Sigmoid colon (tissue), 7 donors: Measurements from ENCODE around the gene AMER3. TPM values are rescaled to one million over a fixed set of nuclear protein-coding genes. Genes with fewer than 3 reads are reported as not detected.

Experiments used
- DNase-seq: peaks from one replicate; pipeline ENCODE4 v3.0.0-alpha.2; 2019
- H3K27ac ChIP-seq, 4 donors: fragments of 200-600 bp; sonication (generic); one replicate each; pipeline ENCODE4 v1.5.1; 2016 to 2019; ENCODE audit warnings: mild to moderate bottlenecking in 1 of 4
- H3K27me3 ChIP-seq, 3 donors: fragments of 200-600 bp; sonication (generic); one replicate each; pipeline ENCODE4 v1.5.1; 2019; ENCODE audit warnings: mild to moderate bottlenecking in 1 of 3
- H3K36me3 ChIP-seq, 4 donors: fragments of 200-600 bp; sonication (generic); one replicate each; pipeline ENCODE4 v1.5.1; 2016 to 2019
- H3K4me1 ChIP-seq, 4 donors: fragments of 200-600 bp; sonication (generic); one replicate each; pipeline ENCODE4 v1.5.1; 2017 to 2019
- H3K4me3 ChIP-seq, 4 donors: fragments of 200-600 bp; sonication (generic); one replicate each; pipeline ENCODE4 v1.5.1; 2017 to 2019; ENCODE audit warnings: mild to moderate bottlenecking in 2 of 4, moderate library complexity in 1 of 4
- H3K9me3 ChIP-seq, 4 donors: fragments of 200-600 bp in 3 of 4; sonication (generic) in 3 of 4; one replicate each; pipeline versions ENCODE4 v1.5.1 to v1.6.1; 2013 to 2019
- EP300 ChIP-seq, 4 donors: sonication (generic); formaldehyde crosslinking; IDR thresholded peaks; one replicate each; pipeline ENCODE4 v1.6.1; 2017; ENCODE audit warnings: antibody characterized with exemption in 4 of 4
- POLR2A ChIP-seq, 2 donors: fragments of 450-650 bp; IDR thresholded peaks; one replicate each; pipeline ENCODE4 v1.6.1; 2016; ENCODE audit warnings: antibody characterized with exemption in 2 of 2, mild to moderate bottlenecking in 2 of 2, moderate library complexity in 2 of 2
- POLR2AphosphoS5 ChIP-seq, 4 donors: sonication (generic); formaldehyde crosslinking; IDR thresholded peaks; one replicate each; pipeline ENCODE4 v1.6.1; 2017; ENCODE audit warnings: antibody characterized with exemption in 4 of 4
- WGBS, 2 donors: extraction: QIAGEN DNeasy Blood & Tissue Kit; methylation state at CpG; one replicate each; pipeline ENCODE4 v1.1.7; 2013; 5-methylcytosine and 5-hydroxymethylcytosine counted together
- intact Hi-C: fragments of 100-400 bp; cut with DNase I; formaldehyde crosslinking; loops from one replicate; pipeline ENCODE4 v1.15.1; 2023
- polyA plus RNA-seq, 3 donors: library from polyadenylated mRNA; stranded (reverse); fragments of 200-250 nt; gene quantifications; one replicate each; pipeline ENCODE4 v1.2.3, GENCODE V29; 2013
- total RNA-seq, 4 donors: library from RNA; depleted of rRNA; stranded (reverse); fragments of >200 nt; gene quantifications; one replicate each; pipeline ENCODE4 v1.1.0, GENCODE V29; 2016
- TF ChIP-seq, protein P1 (sequence below), 4 experiments: fragments of 450-650 bp in 3 of 4; fragments of 200-600 bp in 1 of 4; IDR thresholded peaks; one replicate each; pipeline ENCODE4 v1.5.1; 2016 to 2019; ENCODE audit warnings: antibody characterized with exemption in 4 of 4, mild to moderate bottlenecking in 3 of 4, moderate library complexity in 2 of 4
- donor health status: healthy with polysubstance abuse.
- donor health status: Bipolar disorder and iron deficiency.
- donor health status: healthy.

AMER3 gene
- total and polyA plus RNA-seq, 7 donors, result under 0.01 to 1.4 (median 0.28) TPM; not detected in 2

- Histone ChIP-seq H3K9me3 (no peaks in the 10 kb centered on the region), H3K4me3 (peak overlapping the region; percentile 46 to 86 (median 68)), H3K27ac (peak overlapping the region; percentile 89 to 92 (median 91)), H3K36me3 (no peaks in the 10 kb centered on the region), H3K4me1 (peaks cover 0 to 15% (median 14%) of the 10 kb centered on the region in 4 donors), H3K27me3 (no peaks in the 10 kb centered on the region)
- TF ChIP-seq POLR2AphosphoS5 (IDR thresholded peaks at IDR 0.05), result peak; percentile 3 to 54 (median 30)
- no peak for TF ChIP-seq EP300 (IDR thresholded peaks at IDR 0.05)
- TF ChIP-seq, protein P1, sequence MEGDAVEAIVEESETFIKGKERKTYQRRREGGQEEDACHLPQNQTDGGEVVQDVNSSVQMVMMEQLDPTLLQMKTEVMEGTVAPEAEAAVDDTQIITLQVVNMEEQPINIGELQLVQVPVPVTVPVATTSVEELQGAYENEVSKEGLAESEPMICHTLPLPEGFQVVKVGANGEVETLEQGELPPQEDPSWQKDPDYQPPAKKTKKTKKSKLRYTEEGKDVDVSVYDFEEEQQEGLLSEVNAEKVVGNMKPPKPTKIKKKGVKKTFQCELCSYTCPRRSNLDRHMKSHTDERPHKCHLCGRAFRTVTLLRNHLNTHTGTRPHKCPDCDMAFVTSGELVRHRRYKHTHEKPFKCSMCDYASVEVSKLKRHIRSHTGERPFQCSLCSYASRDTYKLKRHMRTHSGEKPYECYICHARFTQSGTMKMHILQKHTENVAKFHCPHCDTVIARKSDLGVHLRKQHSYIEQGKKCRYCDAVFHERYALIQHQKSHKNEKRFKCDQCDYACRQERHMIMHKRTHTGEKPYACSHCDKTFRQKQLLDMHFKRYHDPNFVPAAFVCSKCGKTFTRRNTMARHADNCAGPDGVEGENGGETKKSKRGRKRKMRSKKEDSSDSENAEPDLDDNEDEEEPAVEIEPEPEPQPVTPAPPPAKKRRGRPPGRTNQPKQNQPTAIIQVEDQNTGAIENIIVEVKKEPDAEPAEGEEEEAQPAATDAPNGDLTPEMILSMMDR (IDR thresholded peaks at IDR 0.05), result peak; percentile 68 to 85 (median 80)
- TF ChIP-seq POLR2A (IDR thresholded peaks at IDR 0.05), result no peak
- DNase-seq, result peak; percentile 92
- intact Hi-C loops, result loop anchor here (1.0 kb wide), 2 partner anchors 76 to 123 kb away; no protein-coding TSS in a partner anchor
- 1% methylated on average over 96 of the region's 96 CpGs for WGBS, 2 donors
Observed at GRCh38 chr2:130797493-130798435, 42.4 kb downstream of the AMER3 start.

DNA sequence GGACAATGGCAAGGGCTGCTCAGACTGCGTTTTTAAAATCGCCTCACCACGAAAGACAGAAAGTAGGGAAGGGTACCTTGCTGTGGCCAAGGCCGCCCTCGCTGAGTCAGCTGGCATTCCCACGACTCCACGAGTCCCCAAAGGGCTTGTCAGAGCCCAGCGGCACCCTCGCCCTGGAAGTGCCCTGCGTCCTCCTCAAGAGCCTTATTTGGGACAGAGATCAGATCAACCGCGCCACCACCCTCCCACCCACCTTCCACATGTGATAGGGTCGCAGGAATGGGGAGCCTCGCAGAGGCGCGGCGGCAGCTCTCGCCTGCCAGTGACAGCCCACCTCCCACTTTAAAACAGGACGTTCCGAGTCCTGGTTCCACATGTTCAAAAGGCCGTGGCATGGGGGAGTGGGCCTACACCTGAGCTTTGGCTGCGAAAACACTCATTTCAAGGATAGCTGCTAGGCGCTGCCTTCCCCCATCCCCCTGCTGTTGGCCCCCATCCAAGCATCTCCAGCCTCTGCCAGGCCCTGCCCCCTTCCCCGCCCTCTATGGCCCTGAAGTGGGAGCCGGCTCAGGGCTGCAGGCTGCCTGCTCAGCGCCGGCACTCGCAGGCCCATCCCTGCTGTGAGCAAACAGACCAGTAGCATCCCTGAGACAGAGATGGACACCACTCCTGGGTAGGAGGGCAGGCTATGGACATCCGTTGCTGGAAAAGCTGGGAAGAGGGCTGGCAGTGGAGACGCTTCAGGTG lies 43.3 kb downstream of the AMER3 start:
- intact Hi-C loops, result loop anchor here (1.0 kb wide), 1 partner anchor 122 kb away; no protein-coding TSS in a partner anchor
- DNase-seq, result no peak
- Histone ChIP-seq H3K4me3 (peak overlapping the region; percentile 46 to 86 (median 68)), H3K27me3 (no peaks in the 10 kb centered on the region), H3K36me3 (no peaks in the 10 kb centered on the region), H3K9me3 (no peaks in the 10 kb centered on the region), H3K27ac (peak overlapping the region; percentile 89 to 92 (median 91)), H3K4me1 (peaks cover 0 to 15% (median 14%) of the 10 kb centered on the region in 4 donors)
- TF ChIP-seq POLR2A (IDR thresholded peaks at IDR 0.05) (no peak), EP300 (IDR thresholded peaks at IDR 0.05) (no peak), POLR2AphosphoS5 (IDR thresholded peaks at IDR 0.05) (no peak)
- TF ChIP-seq, protein P1 (IDR thresholded peaks at IDR 0.05), result no peak
- WGBS, 2 donors, result 23 to 32% methylated on average over 30 of the region's 30 CpGs

GRCh38 chr2:130799295-130799694 lies 44.0 kb downstream of the AMER3 start:
- whole genome bisulfite sequencing, 2 donors, result 92 to 94% methylated on average over 1 of the region's 1 CpG
- intact Hi-C loops, result no loop called here
- peak overlapping the region in 1 of 4 donors; percentile 92 for H3K27ac ChIP-seq

GRCh38 chr2:130805613-130806012 lies 50.3 kb downstream of the AMER3 start:
- WGBS, 2 donors, result 69 to 81% methylated on average over 4 of the region's 4 CpGs
- Histone ChIP-seq H3K27ac (no peak overlapping the region), H3K4me3 (no peak overlapping the region), H3K4me1 (no peaks in the 10 kb centered on the region), H3K27me3 (no peaks in the 10 kb centered on the region), H3K36me3 (no peaks in the 10 kb centered on the region), H3K9me3 (no peaks in the 10 kb centered on the region)
- DNase-seq, result no peak
- intact Hi-C loops, result no loop called here
- TF ChIP-seq, protein P1 (IDR thresholded peaks at IDR 0.05), result no peak
- TF ChIP-seq EP300 (IDR thresholded peaks at IDR 0.05), result no peak

More at GRCh38 chr2:130799295-130799694, 44.0 kb downstream of the AMER3 start:
- DNase-seq, result no peak
- no peaks in the 10 kb centered on the region for H3K9me3 ChIP-seq
- H3K27me3 ChIP-seq, result no peaks in the 10 kb centered on the region
- H3K4me1 ChIP-seq, result peaks cover 0 to 15% (median 14%) of the 10 kb centered on the region in 4 donors
- TF ChIP-seq, protein P1 (IDR thresholded peaks at IDR 0.05), result no peak
- TF ChIP-seq EP300 (IDR thresholded peaks at IDR 0.05) (no peak), POLR2A (IDR thresholded peaks at IDR 0.05) (no peak), POLR2AphosphoS5 (IDR thresholded peaks at IDR 0.05) (no peak)
- H3K4me3 ChIP-seq, result no peak overlapping the region
- no peaks in the 10 kb centered on the region for H3K36me3 ChIP-seq
